A549 (cell line): ENCODE measurements around the gene GRK3. TPM values are rescaled to one million over a fixed set of nuclear protein-coding genes. Genes with fewer than 3 reads are reported as not detected.

Source experiments
- ATAC-seq, 2 experiments: fragments of 200-7000 bp in 1 of 2; fragments of >200 bp in 1 of 2; cut with Nextera tagmentation in 1 of 2; cut with Tn5 transposase in 1 of 2; 3 replicates each; pipeline versions ENCODE4 v1.8.0 to v1.9.1; 2018 to 2020; ENCODE audit warnings: mild to moderate bottlenecking in 1 of 2, moderate library complexity in 1 of 2
- CTCF ChIA-PET: fragments of 300-600 bp; sonication (Branson Sonifier 250); formaldehyde crosslinking; extraction: SDS; loops from one replicate; lab custom pipeline; 2021; ENCODE audit warnings: antibody characterized with exemption, inconsistent platforms; lab: Yijun Ruan, JAX
- POLR2A ChIA-PET: fragments of 350-600 bp; formaldehyde crosslinking; extraction: SDS; loops from one replicate; lab custom pipeline; 2021; ENCODE audit warnings: antibody characterized with exemption, inconsistent platforms; lab: Yijun Ruan, JAX
- DNase-seq, 2 experiments: peaks; one replicate each; pipeline versions ENCODE4 v3.0.0 to v3.0.0-alpha.2; 2011 to 2016; ENCODE audit warnings: low read depth in 1 of 2, low spot score in 1 of 2
- FAIRE-seq: peaks from 2 replicates; lab custom pipeline; 2011; peaks lifted over from hg19 to GRCh38; lab: Jason Lieb, UNC
- H3K27ac ChIP-seq, 2 experiments: fragments of >200 bp; sonication (Bioruptor Twin); formaldehyde crosslinking; 3 replicates each; pipeline ENCODE4 v1.5.1; 2016 to 2017
- H3K4me1 ChIP-seq: fragments of >200 bp; sonication (Bioruptor Twin); formaldehyde crosslinking; 3 replicates; pipeline ENCODE4 v1.6.1; 2016
- H3K4me2 ChIP-seq: fragments of >200 bp; sonication (Bioruptor Twin); formaldehyde crosslinking; 3 replicates; pipeline ENCODE4 v1.6.1; 2016
- H3K4me3 ChIP-seq: fragments of >200 bp; sonication (Bioruptor Twin); formaldehyde crosslinking; 3 replicates; pipeline ENCODE4 v1.5.1; 2016
- H3K9me3 ChIP-seq: fragments of >200 bp; sonication (Bioruptor Twin); formaldehyde crosslinking; 3 replicates; pipeline ENCODE4 v1.6.1; 2016
- BHLHE40 ChIP-seq: IDR thresholded peaks from 2 replicates; pipeline ENCODE4 v1.6.1; 2012; ENCODE audit warnings: low read depth, low read length, inconsistent platforms
- CBX8 ChIP-seq: fragments of 200-600 bp; sonication (generic); IDR thresholded peaks from 2 replicates; pipeline ENCODE4 v1.6.1; 2016
- FOSB ChIP-seq: fragments of 250-450 bp; sonication (Bioruptor Pico); IDR thresholded peaks from 2 replicates; pipeline ENCODE4 v1.5.0; 2020; ENCODE audit warnings: mild to moderate bottlenecking, moderate library complexity
- FOSL2 ChIP-seq, 2 experiments: fragments of 450-650 bp in 1 of 2; fragments of >200 bp in 1 of 2; sonication (Bioruptor Twin) in 1 of 2; formaldehyde crosslinking; IDR thresholded peaks; 2 replicates each; pipeline versions ENCODE4 v1.5.0 to v1.6.1; 2016 to 2020; ENCODE audit warnings: mild to moderate bottlenecking in 1 of 2, moderate library complexity in 1 of 2
- HDAC2 ChIP-seq: fragments of 200-600 bp; sonication (generic); IDR thresholded peaks from 2 replicates; pipeline ENCODE4 v1.6.1; 2016
- HOXB5 ChIP-seq: fragments of 250-450 bp; sonication (Bioruptor Pico); IDR thresholded peaks from 2 replicates; pipeline ENCODE4 v1.5.0; 2020; ENCODE audit warnings: mild to moderate bottlenecking, moderate library complexity
- MAFK ChIP-seq: fragments of 450-650 bp; IDR thresholded peaks from 2 replicates; pipeline ENCODE4 v1.6.1; 2014; ENCODE audit not compliant: partially characterized antibody
- NR3C1 ChIP-seq: fragments of >200 bp; sonication (Bioruptor Twin); formaldehyde crosslinking; IDR thresholded peaks from 3 replicates; pipeline ENCODE4 v1.6.1; 2017
- PHF8 ChIP-seq: fragments of 200-600 bp; sonication (generic); IDR thresholded peaks from 2 replicates; pipeline ENCODE4 v1.6.1; 2016; ENCODE audit warnings: low read depth, mild to moderate bottlenecking, antibody characterized with exemption, moderate library complexity, borderline replicate concordance
- POLR2AphosphoS2 ChIP-seq: conservative IDR thresholded peaks from 2 replicates; pipeline ENCODE4 v1.6.1; 2012; ENCODE audit warnings: low read length, improper control_type of control experiment, inconsistent platforms
- RCOR1 ChIP-seq: fragments of 150-350 bp; IDR thresholded peaks from 2 replicates; pipeline ENCODE4 v1.6.1; 2014; ENCODE audit warnings: antibody characterized with exemption, low read length, low read depth
- SMC3 ChIP-seq: fragments of >200 bp; sonication (Bioruptor Twin); formaldehyde crosslinking; IDR thresholded peaks from 3 replicates; pipeline ENCODE4 v1.6.1; 2018; ENCODE audit warnings: inconsistent platforms
- SREBF2 ChIP-seq: fragments of 450-650 bp; IDR thresholded peaks from 2 replicates; pipeline ENCODE4 v1.6.1; 2014; ENCODE audit warnings: mild to moderate bottlenecking, moderate library complexity
- TFCP2L1 ChIP-seq: fragments of 250-450 bp; sonication (Bioruptor Pico); IDR thresholded peaks from 2 replicates; pipeline ENCODE4 v1.5.0; 2021; ENCODE audit warnings: mild to moderate bottlenecking
- ZNF302 ChIP-seq: fragments of 250-450 bp; sonication (Bioruptor Pico); IDR thresholded peaks from 2 replicates; pipeline ENCODE4 v1.9.0; 2021; ENCODE audit warnings: inconsistent platforms, mild to moderate bottlenecking, moderate library complexity
- ZSCAN20 ChIP-seq: fragments of 250-450 bp; sonication (Bioruptor Pico); IDR thresholded peaks from 2 replicates; pipeline ENCODE4 v1.8.0; 2022; ENCODE audit warnings: mild to moderate bottlenecking, moderate library complexity
- WGBS: methylation state at CpG from one replicate; pipeline ENCODE4 v1.1.6; 2017; ENCODE audit errors: missing lambda C conversion rate; 5-methylcytosine and 5-hydroxymethylcytosine counted together
- polyA plus RNA-seq, 4 experiments: library from polyadenylated mRNA; depleted of rRNA in 3 of 4; stranded (reverse); fragments of >200 nt; fragmentation: RNase III in 1 of 4; extraction: RNeasy Plus Mini Kit Qiagen cat#74134 plus additional on column Dnase treatment in 1 of 4; gene quantifications; 2 replicates in 3 of 4; 3 replicates in 1 of 4; pipeline ENCODE4 v1.2.3, GENCODE V29; 2011 to 2017
- TF ChIP-seq, protein P1 (sequence below): IDR thresholded peaks from 2 replicates; pipeline ENCODE4 v1.6.1; 2012; ENCODE audit warnings: low read depth, borderline replicate concordance
- TF ChIP-seq, protein P2 (sequence below): fragments of 150-350 bp; IDR thresholded peaks from 2 replicates; pipeline ENCODE4 v1.6.1; 2014; ENCODE audit warnings: low read depth, mild to moderate bottlenecking, low read length
- TF ChIP-seq, protein P3 (sequence below): fragments of >200 bp; sonication (Bioruptor Twin); formaldehyde crosslinking; IDR thresholded peaks from 3 replicates; pipeline ENCODE4 v1.6.1; 2016
- TF ChIP-seq, protein P4 (sequence below): fragments of >200 bp; sonication (Bioruptor Twin); formaldehyde crosslinking; IDR thresholded peaks from 2 replicates; pipeline ENCODE4 v1.6.1; 2016

GRK3 gene
- polyA plus RNA-seq, 2 of the 4 experiments (the other 2 are of a cell fraction), result 3.9 to 6.5 TPM

DNA sequence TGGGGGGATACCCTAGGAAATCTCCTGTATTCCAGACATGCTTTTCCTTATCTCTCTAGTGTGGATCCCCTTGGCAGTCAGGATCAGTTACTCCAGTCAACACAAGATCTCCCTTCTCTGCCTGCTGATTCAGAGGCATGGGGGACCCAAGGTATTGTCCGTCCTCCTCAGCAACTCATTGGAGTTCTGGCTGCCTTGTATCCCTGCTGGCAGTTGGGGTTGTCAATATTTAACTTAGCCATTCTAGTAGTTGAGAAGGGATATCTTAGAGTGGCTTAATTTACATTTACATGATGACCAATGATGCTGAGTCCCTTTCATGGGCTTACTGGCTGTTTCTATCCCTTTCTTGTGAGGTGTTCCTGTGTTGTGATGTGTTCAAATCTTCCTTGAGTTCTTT, 74.2 kb downstream of the GRK3 start:
- ChIA-PET POLR2A (no interaction called here), CTCF (no interaction called here)
- no peak overlapping the region for H3K4me2 ChIP-seq
- H3K9me3 ChIP-seq, result no peaks in the 10 kb centered on the region
- FAIRE-seq, result no peak
- H3K4me3 ChIP-seq, result no peak overlapping the region
- H3K27ac ChIP-seq, result no peak overlapping the region
- no peak for TF ChIP-seq RCOR1
- TF ChIP-seq BHLHE40, result no peak
- no peak for TF ChIP-seq HOXB5 (CRISPR knock-in tag)
- TF ChIP-seq, protein P1, sequence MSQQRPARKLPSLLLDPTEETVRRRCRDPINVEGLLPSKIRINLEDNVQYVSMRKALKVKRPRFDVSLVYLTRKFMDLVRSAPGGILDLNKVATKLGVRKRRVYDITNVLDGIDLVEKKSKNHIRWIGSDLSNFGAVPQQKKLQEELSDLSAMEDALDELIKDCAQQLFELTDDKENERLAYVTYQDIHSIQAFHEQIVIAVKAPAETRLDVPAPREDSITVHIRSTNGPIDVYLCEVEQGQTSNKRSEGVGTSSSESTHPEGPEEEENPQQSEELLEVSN, result no peak
- no peak for TF ChIP-seq ZNF302 (CRISPR knock-in tag)
- TF ChIP-seq POLR2AphosphoS2, result no peak
- TF ChIP-seq NR3C1, result no peak
- no peak for TF ChIP-seq CBX8
- no peak for TF ChIP-seq MAFK
- TF ChIP-seq TFCP2L1, result no peak
- TF ChIP-seq SREBF2, result no peak
- TF ChIP-seq, protein P2, sequence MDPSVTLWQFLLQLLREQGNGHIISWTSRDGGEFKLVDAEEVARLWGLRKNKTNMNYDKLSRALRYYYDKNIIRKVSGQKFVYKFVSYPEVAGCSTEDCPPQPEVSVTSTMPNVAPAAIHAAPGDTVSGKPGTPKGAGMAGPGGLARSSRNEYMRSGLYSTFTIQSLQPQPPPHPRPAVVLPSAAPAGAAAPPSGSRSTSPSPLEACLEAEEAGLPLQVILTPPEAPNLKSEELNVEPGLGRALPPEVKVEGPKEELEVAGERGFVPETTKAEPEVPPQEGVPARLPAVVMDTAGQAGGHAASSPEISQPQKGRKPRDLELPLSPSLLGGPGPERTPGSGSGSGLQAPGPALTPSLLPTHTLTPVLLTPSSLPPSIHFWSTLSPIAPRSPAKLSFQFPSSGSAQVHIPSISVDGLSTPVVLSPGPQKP, result no peak
- TF ChIP-seq FOSL2 (IDR thresholded peaks at IDR 0.05), result no peak
- TF ChIP-seq FOSL2 (CRISPR knock-in tag; IDR thresholded peaks at IDR 0.05), result no peak
- TF ChIP-seq, all 56 proteins: peak for 0
- no peaks in the 10 kb centered on the region for H3K4me1 ChIP-seq
- 100% methylated on average over 1 of the region's 1 CpG for WGBS
- ATAC-seq (no peak), DNase-seq (no peak)

DNA sequence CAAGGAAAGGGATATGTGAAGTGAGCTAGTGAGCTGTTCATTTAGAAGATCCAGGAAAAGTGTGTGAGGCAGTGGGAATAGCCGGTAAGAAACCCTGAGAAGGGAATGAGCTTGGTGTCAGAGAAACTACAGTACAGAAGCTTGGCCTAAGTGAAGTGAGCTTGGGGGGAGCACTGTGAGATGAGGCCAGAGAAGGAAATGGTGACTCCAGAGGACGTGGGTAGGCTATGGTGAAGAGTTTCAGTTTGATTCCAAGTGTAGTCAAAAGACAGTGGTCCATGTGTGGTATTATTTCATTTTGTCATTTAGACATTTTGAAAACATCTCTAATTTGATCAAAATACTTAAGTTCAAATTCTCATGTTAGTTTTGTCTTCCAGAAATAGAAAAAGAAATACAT, 77.2 kb downstream of the GRK3 start:
- no peak for ATAC-seq
- no peak overlapping the region for H3K4me3 ChIP-seq
- CTCF ChIA-PET, result interaction anchor here (0.9 kb wide), 1 partner anchor 25 kb away, joined by 3 read pairs; no protein-coding TSS in a partner anchor

DNA sequence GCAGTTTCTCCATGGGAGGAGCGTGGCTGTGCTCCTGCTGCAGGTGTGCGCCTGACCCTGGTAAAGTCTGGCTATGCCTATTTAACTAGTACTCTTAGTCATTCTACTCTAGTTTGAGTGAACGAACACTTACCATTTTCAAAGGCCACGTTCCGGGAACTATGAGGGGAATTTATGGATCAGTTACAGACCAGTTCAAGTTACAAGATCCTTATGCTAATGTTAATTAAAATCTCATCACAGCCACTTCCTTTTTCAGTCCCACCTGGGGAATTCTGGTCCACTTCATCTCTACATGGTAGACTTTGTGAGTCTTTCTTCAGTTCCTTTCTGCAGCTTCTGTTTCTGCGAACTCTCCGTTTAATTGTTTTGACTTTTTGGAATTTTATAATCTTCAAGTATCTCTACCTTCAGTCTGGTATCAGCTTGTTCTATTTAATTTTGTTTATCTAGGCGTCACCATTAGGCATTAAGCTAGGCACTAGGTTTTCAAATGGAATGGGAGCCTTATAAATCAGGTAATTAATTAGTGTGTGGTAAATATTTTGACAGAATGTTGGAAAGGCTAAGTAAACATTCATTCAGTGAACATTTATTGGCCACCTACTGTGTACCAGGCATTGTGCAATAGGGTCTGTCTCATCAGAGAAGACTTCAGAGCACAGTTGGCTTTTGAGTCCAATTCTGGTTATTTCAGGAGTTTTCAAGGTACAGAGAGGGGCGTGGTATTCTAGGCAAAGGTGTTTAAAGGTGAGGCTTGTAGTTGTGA, 78.9 kb downstream of the GRK3 start:
- FAIRE-seq (no peak), ATAC-seq (no peak)

More for the DNA sequence above, 77.2 kb downstream of the GRK3 start:
- 57% methylated on average over 2 of the region's 2 CpGs for WGBS
- no peak for TF ChIP-seq BHLHE40
- no peak for TF ChIP-seq SMC3
- TF ChIP-seq FOSB (CRISPR knock-in tag), result no peak
- TF ChIP-seq HDAC2, result no peak
- Histone ChIP-seq H3K27ac (no peak overlapping the region), H3K4me1 (no peaks in the 10 kb centered on the region), H3K4me2 (no peak overlapping the region), H3K9me3 (no peaks in the 10 kb centered on the region)
- POLR2A ChIA-PET, result no interaction called here
- DNase-seq (no peak), FAIRE-seq (no peak)

More for the DNA sequence above, 78.9 kb downstream of the GRK3 start:
- H3K27ac ChIP-seq, result no peak overlapping the region
- ChIA-PET CTCF (interaction anchor here (0.6 kb wide), 1 partner anchor 1300 kb away, joined by 3 read pairs; no protein-coding TSS in a partner anchor), POLR2A (no interaction called here)
- H3K4me1 ChIP-seq, result no peaks in the 10 kb centered on the region
- TF ChIP-seq, protein P3, sequence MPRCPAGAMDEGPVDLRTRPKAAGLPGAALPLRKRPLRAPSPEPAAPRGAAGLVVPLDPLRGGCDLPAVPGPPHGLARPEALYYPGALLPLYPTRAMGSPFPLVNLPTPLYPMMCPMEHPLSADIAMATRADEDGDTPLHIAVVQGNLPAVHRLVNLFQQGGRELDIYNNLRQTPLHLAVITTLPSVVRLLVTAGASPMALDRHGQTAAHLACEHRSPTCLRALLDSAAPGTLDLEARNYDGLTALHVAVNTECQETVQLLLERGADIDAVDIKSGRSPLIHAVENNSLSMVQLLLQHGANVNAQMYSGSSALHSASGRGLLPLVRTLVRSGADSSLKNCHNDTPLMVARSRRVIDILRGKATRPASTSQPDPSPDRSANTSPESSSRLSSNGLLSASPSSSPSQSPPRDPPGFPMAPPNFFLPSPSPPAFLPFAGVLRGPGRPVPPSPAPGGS, result no peak
- TF ChIP-seq, protein P4, sequence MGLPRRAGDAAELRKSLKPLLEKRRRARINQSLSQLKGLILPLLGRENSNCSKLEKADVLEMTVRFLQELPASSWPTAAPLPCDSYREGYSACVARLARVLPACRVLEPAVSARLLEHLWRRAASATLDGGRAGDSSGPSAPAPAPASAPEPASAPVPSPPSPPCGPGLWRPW, result no peak
- TF ChIP-seq PHF8 (no peak), ZSCAN20 (no peak)
- TF ChIP-seq, protein P2, result no peak
- WGBS, result 90% methylated on average over 9 of the region's 9 CpGs
- DNase-seq, result no peak
- no peaks in the 10 kb centered on the region for H3K9me3 ChIP-seq
- H3K4me3 ChIP-seq, result no peak overlapping the region
- no peak overlapping the region for H3K4me2 ChIP-seq
